Mesodermal cell (in vitro differentiated cells): Measurements from ENCODE around the gene CHPF.

ENCODE experiments used
- H3K27ac ChIP-seq: 2 replicates; pipeline ENCODE4 v1.7.0; 2013; ENCODE audit warnings: mild to moderate bottlenecking, low read depth, low read length, moderate library complexity; ENCODE audit not compliant: severe bottlenecking
- H3K36me3 ChIP-seq: 2 replicates; pipeline ENCODE4 v1.7.1; 2013; ENCODE audit warnings: mild to moderate bottlenecking, low read length, moderate library complexity; ENCODE audit not compliant: control insufficient read depth, insufficient read depth
- H3K4me1 ChIP-seq: one replicate; pipeline ENCODE4 v1.7.1; 2013; ENCODE audit warnings: mild to moderate bottlenecking, low read length; ENCODE audit not compliant: insufficient read depth, control insufficient read depth, poor library complexity, severe bottlenecking
- H3K4me3 ChIP-seq: 2 replicates; pipeline ENCODE4 v1.7.0; 2013; ENCODE audit warnings: low read length, control low read depth, mild to moderate bottlenecking; ENCODE audit not compliant: insufficient read depth, poor library complexity, severe bottlenecking; ENCODE audit errors: extremely low read depth
- H3K9me3 ChIP-seq: 2 replicates; pipeline ENCODE4 v1.7.1; 2013; ENCODE audit warnings: mild to moderate bottlenecking, low read length, moderate library complexity; ENCODE audit not compliant: control insufficient read depth
- WGBS, 2 experiments: methylation state at CpG; one replicate each; pipeline ENCODE4 v1.1.5; 2013; ENCODE audit warnings: missing lambda C conversion rate in 2 of 2; ENCODE audit not compliant: insufficient coverage in 2 of 2; 5-methylcytosine and 5-hydroxymethylcytosine counted together

Gene CHPF

GRCh38 chr2:219567131-219567530, 23.5 kb upstream of the CHPF start:
- H3K27ac ChIP-seq = no peak overlapping the region
- H3K4me1 ChIP-seq = peaks cover 17% of the 10 kb centered on the region
- H3K4me3 ChIP-seq = no peak overlapping the region
- H3K36me3 ChIP-seq = peaks cover 54% of the 10 kb centered on the region
- no peaks in the 10 kb centered on the region for H3K9me3 ChIP-seq
- 91 to 96% methylated on average over 17 to 18 of the region's 18 CpGs for WGBS, 2 experiments

- H3K27ac ChIP-seq = no peak overlapping the region
- no peak overlapping the region for H3K4me3 ChIP-seq
- H3K9me3 ChIP-seq = no peaks in the 10 kb centered on the region
- peaks cover 54% of the 10 kb centered on the region for H3K36me3 ChIP-seq
- H3K4me1 ChIP-seq = peaks cover 15% of the 10 kb centered on the region
- WGBS, 2 experiments = 85 to 97% methylated on average over 7 to 11 of the region's 11 CpGs
These were observed 23.0 kb upstream of the CHPF start for GRCh38 chr2:219566640-219567039.

GRCh38 chr2:219565130-219566080, 21.8 kb upstream of the CHPF start:
- Histone ChIP-seq H3K36me3 (peaks cover 54% of the 10 kb centered on the region), H3K4me3 (no peak overlapping the region), H3K9me3 (no peaks in the 10 kb centered on the region), H3K4me1 (peaks cover 25% of the 10 kb centered on the region), H3K27ac (no peak overlapping the region)
- WGBS, 2 experiments = 71 to 72% methylated on average over 17 of the region's 21 CpGs

GRCh38 chr2:219563271-219563928, 19.8 kb upstream of the CHPF start:
- peaks cover 18% of the 10 kb centered on the region for H3K4me1 ChIP-seq
- peaks cover 38% of the 10 kb centered on the region for H3K36me3 ChIP-seq
- WGBS, 2 experiments = 95 to 98% methylated on average over 18 to 20 of the region's 20 CpGs
- H3K9me3 ChIP-seq = no peaks in the 10 kb centered on the region
- H3K27ac ChIP-seq = no peak overlapping the region
- H3K4me3 ChIP-seq = no peak overlapping the region

- 88 to 91% methylated on average over 28 to 35 of the region's 35 CpGs for WGBS, 2 experiments
- H3K36me3 ChIP-seq = peaks cover 28% of the 10 kb centered on the region
- H3K4me1 ChIP-seq = peaks cover 18% of the 10 kb centered on the region
- H3K9me3 ChIP-seq = no peaks in the 10 kb centered on the region
- peak overlapping the region; percentile 81 for H3K27ac ChIP-seq
- no peak overlapping the region for H3K4me3 ChIP-seq
These were observed 18.7 kb upstream of the CHPF start for GRCh38 chr2:219562049-219563020.

GRCh38 chr2:219561179-219562048, 17.8 kb upstream of the CHPF start:
- Histone ChIP-seq H3K9me3 (no peaks in the 10 kb centered on the region), H3K4me3 (no peak overlapping the region), H3K36me3 (peaks cover 21% of the 10 kb centered on the region), H3K4me1 (peaks cover 18% of the 10 kb centered on the region), H3K27ac (peak overlapping the region; percentile 81)
- 78 to 83% methylated on average over 19 to 24 of the region's 24 CpGs for WGBS, 2 experiments

GRCh38 chr2:219560893-219561178, 17.2 kb upstream of the CHPF start:
- H3K36me3 ChIP-seq = peaks cover 17% of the 10 kb centered on the region
- no peaks in the 10 kb centered on the region for H3K9me3 ChIP-seq
- 72 to 90% methylated on average over 3 of the region's 3 CpGs for WGBS, 2 experiments
- peak overlapping the region; percentile 81 for H3K27ac ChIP-seq
- H3K4me3 ChIP-seq = no peak overlapping the region
- H3K4me1 ChIP-seq = peaks cover 18% of the 10 kb centered on the region

- WGBS, 2 experiments = 66 to 75% methylated on average over 3 to 4 of the region's 8 CpGs
- peaks cover 16% of the 10 kb centered on the region for H3K36me3 ChIP-seq
- H3K4me1 ChIP-seq = peaks cover 18% of the 10 kb centered on the region
- H3K9me3 ChIP-seq = no peaks in the 10 kb centered on the region
- no peak overlapping the region for H3K4me3 ChIP-seq
- H3K27ac ChIP-seq = no peak overlapping the region
These were observed 16.7 kb upstream of the CHPF start for GRCh38 chr2:219560037-219560892.

- Histone ChIP-seq H3K9me3 (no peaks in the 10 kb centered on the region), H3K27ac (no peak overlapping the region), H3K36me3 (peaks cover 6% of the 10 kb centered on the region), H3K4me1 (peaks cover 18% of the 10 kb centered on the region), H3K4me3 (no peak overlapping the region)
- WGBS, 2 experiments = 91 to 94% methylated on average over 10 to 16 of the region's 20 CpGs
These were observed 15.7 kb upstream of the CHPF start for GRCh38 chr2:219559156-219559915.
